GM19324 (cell line): Measurements from ENCODE around the gene ROR1.
"Not testable (repeated sequence)": the region's sequence is repeated elsewhere in the genome, so short reads cannot be mapped to it uniquely, and the experiment has no call there.

Experiments used
- ATAC-seq: cut with Tn5 transposase; IDR thresholded peaks from one replicate; pipeline ENCODE4 v1.9.1; 2021; ENCODE audit warnings: mild to moderate bottlenecking, moderate library complexity; ENCODE audit not compliant: unreplicated experiment, low FRiP score

The ROR1 gene

DNA sequence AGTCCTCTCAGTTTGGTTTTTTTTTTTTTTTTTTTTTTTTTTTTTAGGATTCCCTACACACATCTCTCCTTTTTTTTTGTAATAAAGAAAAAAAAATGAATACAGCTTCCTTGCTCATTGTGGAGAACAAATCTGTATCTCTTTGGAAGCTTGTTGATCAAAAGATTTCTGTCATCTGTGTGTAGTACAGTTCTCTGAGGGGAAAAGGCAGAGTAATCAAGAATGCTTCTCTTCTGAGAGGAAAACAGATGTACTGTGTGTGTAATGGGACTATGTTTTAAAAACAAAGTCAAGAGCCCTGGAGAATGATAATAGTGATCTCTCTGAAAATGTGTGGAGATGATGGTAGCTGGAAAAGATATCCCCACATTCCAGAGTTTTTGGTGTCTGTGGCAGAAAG, 16.5 kb upstream of the ROR1 start:
- ATAC-seq, result no peak

DNA sequence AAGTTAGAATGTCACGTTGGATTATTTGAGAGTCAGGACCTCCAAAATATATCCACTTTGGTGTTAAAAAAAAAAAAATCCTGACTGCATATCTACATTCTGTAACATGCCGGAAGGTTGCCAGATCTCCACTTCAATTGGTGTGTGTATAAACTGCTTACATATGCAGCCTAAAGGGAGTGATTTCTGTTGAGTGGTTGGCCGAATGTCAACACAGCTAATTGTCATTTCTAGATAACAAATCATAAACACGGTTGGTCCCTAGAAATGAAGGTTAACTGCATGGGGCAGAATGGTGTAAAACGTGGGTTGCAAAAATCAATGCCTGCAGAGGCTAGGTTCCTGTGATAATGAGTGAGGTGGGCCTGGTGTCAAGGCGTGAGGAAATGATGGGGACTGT, 15.0 kb upstream of the ROR1 start:
- ATAC-seq, result no peak

DNA sequence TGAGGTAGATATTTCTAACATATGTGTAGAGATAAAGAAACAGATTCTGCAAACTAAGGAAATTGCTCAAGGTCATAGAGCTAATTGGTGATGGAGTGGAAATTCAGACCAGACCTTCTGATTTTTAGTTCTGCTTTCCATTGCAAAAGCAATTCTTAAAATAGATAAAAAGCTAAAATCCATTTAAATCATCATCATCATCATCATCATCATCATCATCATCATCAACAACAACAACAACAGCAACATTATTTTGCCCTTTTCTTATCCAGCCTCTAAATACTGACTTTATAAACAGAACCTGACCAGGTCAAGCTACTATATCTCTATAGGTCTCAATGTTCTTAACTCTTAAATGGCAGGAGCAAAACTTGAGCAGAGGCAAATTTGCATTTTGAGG, 14.0 kb upstream of the ROR1 start:
- ATAC-seq, result no peak

DNA sequence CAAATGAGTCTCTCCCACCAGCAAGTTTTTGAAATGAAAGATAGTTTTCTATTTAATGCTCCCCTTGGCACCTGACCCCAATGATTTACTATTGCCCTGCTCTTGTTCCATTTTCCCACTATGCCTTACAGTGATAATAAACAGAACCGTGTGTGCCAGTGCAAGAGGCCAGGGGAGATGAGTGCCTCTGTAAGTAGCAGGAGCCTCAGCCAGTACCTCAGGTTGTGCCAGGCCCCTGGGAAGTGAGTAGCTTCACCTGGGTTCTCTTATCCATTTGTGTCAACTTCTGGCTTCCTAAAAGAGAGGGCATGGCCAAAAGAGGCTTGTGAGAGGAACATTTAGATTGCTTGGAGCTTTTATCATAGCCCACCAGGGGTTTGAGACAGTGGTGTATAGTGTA, 3.4 kb upstream of the ROR1 start:
- no peak for ATAC-seq

DNA sequence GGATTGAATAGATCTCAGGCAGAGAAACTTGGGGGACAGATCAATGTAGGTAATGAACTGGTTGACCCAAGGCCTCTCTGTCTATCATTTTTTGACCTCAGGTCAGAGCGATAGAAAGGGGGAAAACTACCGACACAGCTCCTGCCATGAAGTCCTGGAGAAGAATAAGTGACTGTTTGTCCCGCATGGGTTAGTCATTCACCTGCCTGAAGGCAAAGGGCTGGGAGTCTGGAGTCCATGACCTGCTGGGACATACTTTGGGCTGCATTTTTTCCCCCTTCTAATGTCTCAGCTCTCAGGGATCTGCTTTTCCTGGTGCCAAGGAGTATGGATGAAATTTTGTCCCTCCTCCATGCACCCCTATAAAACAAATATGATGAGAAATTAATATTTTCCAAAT, 1.6 kb upstream of the ROR1 start:
- no peak for ATAC-seq

DNA sequence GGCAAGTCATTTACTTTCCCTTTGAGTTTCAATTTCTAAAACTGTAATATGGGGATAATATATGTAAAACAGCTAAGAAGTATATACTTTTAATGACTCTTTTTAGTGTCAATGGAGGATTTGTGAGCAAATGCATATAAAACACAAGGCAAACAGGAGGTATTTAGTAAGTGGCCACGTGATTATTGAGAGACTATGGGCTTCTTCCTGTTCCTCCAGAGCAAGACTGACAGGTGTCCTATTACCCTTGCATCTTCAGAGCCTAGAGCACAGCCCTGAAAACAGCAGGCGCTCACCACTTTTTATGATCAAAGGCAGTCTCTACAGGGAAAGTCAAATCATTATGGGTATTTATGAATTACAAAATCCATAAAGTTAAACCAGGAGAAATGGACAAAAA, 941 bp upstream of the ROR1 start:
- ATAC-seq, result no peak

DNA sequence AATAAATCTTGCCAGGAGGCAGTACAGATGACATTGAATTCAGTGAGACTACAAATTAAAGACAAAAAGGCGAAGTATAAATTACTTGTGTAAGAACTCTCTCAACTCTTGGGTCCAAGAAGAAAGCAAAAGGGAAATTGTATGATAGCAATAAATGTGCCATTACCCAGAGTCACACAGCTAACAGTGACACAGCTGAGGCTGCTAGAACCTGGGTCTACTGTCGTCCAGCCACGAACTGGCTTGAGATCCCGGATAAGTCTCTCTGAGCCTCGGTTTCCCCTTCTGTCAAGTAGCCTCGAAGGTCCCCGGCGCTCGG, 362 bp upstream of the ROR1 start:
- ATAC-seq, result no peak

DNA sequence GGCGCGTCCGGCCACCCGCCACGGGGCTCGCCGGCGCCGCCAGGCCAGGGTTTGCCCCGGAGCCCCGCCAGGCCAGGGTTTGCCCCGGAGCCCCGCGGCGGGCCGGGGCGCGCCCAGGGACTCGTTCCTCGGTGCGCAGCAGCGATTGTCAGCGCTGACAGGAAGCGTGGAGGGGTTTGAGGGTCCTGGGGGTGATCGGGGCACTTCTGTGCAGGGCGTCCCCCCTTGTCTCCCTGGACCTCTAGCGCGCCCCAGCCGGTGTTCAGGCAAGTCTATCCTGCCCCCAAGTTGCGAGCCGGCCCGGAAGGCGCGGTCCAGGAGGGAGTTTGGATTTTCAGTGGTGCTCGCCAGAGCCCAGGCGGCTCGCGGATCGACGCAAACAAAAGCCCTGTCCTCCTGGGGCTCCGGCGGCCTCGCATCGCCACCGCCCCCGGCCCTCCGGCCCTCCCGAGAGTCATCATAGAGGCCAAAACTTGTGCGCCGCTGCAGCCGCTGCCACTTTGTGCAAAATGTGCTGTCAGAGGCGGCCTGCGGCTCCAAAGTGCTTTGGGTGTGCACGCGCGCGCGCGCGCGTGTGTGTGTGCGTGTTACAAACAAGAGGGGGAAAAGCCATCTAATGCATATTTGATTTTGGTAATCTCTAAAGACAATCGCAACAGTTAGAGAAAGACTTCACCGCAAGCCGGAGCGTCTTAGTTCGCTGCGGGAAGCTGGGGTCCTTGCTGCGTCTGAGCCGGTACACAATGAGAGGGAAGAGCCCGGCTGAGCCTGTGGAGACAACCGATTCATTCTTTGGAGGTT, 1.0 kb downstream of the ROR1 start:
- ATAC-seq, result no peak

DNA sequence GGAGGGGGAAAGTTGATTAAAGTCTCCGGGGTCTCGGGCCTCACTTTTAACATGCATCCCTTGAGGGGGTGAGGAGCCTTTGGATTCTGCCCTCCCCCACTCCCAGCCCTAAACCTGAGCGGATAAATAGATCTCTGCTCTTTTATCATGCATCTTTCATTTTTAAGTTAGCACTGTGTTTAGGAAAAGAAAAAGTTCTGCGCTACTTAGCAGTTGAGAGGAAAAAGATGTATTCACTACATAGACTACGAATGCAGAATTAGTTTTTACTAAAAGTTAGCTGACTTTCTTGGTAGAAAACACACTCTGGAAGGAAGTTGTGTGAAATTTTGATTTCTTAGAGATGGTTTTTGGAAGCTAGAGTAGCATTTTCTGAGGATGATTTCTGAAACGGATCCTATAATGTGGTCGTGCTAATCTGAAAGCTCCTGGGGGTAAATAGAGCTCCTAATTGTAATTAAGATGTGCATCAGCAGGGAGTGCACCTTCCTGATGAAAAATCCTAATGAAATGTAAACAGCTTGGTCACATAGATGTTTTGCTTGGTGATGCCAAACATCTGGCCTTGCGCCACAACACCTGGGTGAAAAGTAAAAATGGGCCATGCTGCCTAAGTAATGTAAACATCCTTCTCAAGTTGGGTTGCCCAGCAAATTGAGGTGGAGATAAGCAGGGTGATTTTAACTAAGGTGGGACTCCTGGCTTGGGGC, 1.8 kb downstream of the ROR1 start:
- ATAC-seq, result no peak

DNA sequence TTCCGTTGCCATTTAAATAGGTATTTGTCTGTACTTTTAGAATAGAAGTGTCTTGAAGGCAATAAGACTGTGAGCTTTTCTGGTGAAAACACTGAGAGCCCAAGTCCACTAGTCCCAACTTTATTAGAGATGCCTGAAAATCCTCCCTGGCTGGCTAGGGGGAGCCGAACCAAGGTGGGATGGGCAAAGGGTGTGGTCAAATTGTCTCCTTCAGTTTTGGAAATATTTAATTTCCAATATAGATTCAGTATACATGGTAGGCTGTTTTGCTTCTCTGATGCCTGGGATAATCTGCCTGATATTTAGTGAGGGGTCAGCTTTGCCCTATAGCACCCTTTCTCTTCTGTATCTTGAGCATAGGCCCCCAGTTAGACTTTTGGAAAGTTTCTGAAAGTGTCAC, 3.5 kb downstream of the ROR1 start:
- ATAC-seq, result no peak

DNA sequence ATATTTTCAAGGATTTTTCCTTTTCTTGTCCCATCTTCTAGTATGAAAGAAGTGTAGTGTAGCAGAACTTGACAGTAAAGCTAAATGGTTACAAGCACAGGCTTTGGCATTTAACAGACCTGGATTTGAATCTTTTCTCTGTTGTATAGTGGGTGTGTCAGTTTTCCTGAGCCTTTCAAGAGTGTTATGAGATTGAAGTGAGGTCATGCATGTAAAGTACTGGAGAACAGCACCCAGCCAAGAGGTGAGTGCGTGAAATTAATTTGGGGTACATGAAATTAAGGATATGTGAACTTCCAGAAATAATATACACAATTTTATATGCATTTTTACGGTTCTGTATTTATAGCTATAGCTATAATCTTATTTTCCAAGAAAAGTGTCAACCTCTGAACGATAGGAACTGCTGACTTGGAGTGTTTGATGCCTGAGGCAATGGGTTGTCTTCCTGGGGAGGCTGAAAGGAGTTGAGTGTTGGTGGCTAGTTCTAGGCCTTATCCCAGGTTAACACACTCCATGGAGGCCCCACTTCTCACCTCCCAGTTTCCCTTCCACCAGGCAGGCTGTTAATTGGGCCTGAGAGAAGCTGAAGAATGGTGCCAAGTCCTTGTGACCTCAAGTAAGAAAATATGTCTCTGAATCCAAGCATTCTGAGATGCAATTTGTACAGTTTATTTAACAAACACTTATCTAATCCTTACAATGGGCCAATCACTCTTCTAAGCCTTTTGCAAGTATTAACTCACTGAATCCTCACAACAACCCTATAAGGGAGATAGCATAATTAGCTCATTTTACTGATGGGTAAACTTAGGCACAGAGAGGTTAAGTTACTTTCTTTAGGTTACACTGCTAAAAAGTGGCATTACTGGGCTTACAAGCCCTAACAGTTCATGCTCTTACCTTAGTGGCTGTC, 4.4 kb downstream of the ROR1 start:
- ATAC-seq, result no peak

DNA sequence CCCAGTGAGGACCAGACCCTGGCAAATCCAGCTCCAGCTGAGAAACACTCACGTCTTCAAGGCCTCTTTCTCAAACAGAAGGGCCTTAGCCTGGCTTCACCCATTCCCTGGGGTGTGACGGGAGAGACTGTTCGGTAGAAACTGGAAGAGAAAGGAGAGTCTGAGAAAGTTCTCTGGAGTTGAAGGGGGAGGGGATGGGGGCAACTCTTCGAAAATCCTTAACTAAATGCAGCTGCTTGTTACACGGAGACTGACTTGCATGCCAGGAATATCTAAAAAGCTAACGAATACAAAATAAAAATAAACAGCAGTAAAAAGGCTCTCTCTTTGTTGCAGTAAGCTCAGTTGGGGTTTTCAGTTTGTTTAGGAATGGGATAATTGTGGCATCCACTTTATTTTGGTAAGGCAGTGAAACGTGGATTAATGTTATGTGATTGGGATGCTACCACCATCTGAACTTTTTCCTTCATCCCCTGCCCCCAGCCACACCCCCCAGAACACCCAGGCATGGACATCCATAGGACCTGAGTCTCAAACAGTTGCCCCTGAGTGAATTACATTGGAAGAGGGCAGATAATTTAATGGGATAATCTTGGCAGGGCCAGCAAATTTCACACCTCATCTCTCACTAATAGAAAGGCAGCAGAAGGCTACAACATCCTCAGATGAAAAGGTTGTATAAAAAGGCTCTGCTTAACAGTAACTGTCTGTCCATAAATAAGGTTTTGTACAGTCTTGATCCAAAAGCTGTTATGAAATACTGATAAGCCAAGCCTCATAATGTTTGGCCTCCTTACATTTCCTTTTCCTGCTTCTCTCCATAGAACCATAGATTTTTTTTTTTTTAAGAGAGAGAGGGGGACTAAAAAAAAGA, 5.8 kb downstream of the ROR1 start:
- no peak for ATAC-seq

DNA sequence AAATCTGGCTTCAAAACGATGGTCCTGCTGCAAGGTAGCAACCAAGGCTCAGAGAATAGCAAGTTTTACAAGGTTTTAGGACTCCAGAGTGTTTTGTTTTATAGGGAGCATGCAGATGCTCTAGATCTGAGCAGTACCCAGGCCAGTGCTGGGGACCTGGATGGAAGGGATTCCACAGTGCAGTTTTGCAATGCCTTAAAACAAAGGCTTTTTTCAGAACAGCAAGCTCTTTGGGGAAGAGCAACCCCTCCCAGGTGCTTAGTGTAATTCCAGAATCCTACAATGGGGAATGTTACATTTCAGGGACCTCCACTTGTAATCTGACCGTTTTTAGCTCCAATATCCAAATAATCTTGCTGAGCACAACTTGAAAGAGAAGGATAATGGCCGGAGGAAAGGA, 6.7 kb downstream of the ROR1 start:
- no peak for ATAC-seq

DNA sequence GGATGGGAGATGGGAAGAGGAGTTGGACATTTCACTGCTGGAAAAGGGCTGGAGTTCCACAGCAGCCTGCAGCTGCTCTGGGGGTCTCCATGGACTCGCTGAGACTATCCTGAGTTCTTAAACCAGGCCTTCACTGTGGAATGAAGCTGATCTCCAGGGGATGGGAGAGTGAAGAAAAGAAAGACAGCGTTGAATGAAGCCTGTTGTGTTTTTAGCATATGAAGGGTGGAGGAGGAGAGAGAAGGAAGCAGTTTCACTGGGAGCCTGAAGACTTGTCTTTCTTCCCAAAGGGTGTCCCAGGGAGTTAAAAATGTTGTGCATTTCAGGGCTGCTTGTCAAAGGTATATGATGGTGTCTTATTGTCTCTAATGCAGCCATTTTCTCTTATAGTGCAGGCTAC, 9.2 kb downstream of the ROR1 start:
- ATAC-seq, result no peak

DNA sequence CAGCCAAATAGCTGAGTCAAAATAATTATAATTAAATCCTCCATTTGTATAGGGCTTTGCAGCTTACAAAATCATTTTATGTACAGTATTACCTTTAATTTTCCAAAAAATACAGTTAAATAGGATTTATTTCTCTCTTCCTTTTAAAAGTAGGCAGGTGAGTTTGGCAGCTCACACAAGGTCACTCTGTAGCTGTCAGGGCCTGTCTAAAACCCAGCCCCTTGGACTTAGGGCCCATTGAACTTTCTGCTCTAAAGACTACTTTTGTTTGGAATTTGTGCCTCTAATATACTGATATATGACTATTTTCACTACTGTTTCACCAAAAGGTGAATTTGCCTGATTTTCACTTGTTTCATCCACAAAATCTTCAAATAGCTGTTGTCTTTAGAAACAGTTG, 10.3 kb downstream of the ROR1 start:
- ATAC-seq, result no peak

DNA sequence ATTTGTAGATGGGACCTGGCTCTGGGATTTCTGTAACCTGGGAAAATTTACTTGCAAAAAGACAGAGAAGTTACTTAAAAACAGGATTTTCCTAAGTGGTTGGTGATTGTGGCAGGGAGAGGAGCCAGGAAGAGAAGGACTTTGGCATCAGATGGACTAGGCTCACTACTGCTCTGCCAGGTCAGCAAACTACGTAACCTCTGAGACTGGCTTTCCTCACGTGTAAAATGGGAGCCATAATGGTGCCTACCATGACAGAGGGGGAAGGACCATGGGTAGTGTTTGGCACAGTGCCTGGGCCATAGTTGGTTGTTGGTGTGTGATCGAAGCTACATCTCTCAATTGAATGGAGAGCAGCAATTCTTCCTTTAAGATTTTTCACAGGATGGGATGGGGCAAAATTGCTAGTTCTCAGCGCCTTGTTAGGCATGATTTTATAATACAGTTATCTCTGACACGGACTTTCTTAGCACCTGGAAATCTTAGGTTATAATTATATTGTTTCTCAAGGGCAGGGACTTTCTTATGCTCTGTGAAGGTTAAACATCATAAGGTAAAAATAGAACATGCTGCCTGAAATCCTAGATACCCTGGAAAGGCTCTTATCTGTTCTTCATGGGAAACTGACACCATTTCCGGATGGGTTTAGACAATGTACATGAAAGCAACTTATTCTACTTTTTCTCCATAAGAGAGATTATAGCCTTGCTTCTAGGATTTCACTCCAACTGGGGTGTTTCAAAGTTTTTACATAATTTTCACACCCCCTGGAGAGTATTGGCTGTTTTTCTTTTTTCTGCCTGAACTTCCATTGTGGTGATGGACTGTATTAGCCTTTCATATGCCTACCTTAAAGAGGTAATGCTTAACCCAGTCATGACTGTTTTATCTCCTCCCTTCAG, 10.9 kb downstream of the ROR1 start:
- ATAC-seq, result no peak

DNA sequence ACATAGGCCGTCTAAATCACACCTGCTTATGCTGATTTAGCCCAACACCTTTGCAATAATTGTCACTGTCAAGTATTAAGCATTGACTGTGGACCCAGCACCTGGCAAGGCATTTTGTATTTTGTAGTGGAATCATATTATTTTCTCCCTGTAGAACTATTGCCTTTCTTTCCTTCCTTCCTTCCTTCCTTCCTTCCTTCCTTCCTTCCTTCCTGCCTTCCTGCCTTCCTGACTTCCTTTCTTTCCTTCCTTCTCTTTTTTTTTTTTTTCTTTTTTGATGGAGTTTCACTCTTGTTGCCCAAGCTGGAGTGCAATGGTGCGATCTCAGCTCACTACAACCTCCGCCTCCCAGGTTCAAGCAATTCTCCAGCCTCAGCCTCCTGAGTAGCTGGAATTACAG, 13.5 kb downstream of the ROR1 start:
- ATAC-seq, result not testable (repeated sequence)

DNA sequence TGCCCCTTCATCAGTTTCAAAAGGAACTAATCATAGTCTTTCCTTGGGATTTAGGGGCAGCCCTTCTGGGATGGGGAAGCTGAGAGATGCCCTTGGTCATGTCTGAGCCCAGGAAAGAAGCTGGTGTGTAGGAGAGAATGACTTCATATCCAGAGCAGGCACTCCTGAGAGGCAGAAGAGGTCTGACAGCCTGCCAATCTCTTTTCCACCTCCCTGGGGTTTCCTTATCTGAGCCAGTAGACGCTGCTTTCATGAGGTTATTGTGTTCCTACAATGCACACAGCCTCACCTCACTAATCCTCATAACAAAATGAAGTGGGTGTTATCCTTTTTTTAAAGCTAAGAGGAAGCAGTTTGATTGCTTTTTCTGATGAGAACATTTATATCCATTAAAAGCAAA, 14.1 kb downstream of the ROR1 start:
- no peak for ATAC-seq

DNA sequence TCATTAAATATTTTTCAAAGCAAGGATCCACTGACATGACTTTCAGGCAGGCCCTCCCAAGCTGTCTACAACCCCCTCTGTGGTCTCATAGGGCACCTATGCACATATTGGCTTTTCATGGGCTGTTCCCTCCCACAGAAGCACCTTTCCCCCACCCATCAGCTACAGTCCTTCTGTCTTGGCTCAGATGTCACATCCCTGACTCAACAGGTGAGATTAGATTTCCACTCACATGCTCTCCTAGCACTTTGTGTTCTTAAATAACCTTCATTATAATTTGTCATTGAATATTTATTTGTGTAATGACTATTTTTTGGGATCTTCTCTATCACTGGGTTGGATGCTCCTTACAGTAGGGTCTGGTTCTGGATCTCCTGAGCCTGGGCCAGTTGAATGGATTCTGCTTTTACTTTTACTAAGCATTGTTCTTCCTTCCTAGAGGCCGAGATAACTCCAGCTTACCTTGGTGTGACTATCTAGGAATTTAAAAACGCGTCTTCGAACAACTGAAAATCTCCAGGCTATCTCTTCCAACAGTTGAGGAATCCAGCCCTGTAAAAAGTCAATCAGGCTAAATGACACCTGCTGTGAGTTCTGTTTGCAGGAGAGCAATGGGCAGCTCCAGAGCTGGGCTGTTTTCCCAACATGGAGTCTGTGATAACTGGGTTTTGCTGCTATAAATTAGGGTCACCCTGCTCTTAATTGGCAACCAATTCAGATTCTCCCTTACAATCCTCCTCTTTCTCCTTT, 16.2 kb downstream of the ROR1 start:
- ATAC-seq, result no peak
